Hepatocyte (in vitro differentiated cells): ENCODE results near the gene DRAXIN.

Experiments used
- CTCF ChIP-seq: fragments of 200-600 bp; sonication (generic); IDR thresholded peaks from 2 replicates; pipeline ENCODE4 v1.5.1; 2016; ENCODE audit warnings: antibody characterized with exemption, mild to moderate bottlenecking; ENCODE audit not compliant: poor library complexity
- EZH2phosphoT487 ChIP-seq: fragments of 200-600 bp; sonication (generic); IDR thresholded peaks from one replicate; pipeline ENCODE4 v1.6.1; 2018; ENCODE audit warnings: antibody characterized with exemption, mild to moderate bottlenecking, low read depth, moderate library complexity; ENCODE audit not compliant: unreplicated experiment, severe bottlenecking

GRCh38 chr1:11695861-11696260, 4.4 kb downstream of the DRAXIN start:
- TF ChIP-seq EZH2phosphoT487 (no peak), CTCF (no peak)
